GM20000 (cell line): Measurements from ENCODE around the gene DLG2.

Source experiments
- DNase-seq: peaks from one replicate; pipeline ENCODE4 v3.0.0; 2012; ENCODE audit warnings: low spot score
- CTCF ChIP-seq: IDR thresholded peaks from 2 replicates; pipeline ENCODE4 v1.5.1; 2012; ENCODE audit warnings: mild to moderate bottlenecking, control low read depth; ENCODE audit errors: extremely low read depth, missing control alignments

Gene DLG2

DNA sequence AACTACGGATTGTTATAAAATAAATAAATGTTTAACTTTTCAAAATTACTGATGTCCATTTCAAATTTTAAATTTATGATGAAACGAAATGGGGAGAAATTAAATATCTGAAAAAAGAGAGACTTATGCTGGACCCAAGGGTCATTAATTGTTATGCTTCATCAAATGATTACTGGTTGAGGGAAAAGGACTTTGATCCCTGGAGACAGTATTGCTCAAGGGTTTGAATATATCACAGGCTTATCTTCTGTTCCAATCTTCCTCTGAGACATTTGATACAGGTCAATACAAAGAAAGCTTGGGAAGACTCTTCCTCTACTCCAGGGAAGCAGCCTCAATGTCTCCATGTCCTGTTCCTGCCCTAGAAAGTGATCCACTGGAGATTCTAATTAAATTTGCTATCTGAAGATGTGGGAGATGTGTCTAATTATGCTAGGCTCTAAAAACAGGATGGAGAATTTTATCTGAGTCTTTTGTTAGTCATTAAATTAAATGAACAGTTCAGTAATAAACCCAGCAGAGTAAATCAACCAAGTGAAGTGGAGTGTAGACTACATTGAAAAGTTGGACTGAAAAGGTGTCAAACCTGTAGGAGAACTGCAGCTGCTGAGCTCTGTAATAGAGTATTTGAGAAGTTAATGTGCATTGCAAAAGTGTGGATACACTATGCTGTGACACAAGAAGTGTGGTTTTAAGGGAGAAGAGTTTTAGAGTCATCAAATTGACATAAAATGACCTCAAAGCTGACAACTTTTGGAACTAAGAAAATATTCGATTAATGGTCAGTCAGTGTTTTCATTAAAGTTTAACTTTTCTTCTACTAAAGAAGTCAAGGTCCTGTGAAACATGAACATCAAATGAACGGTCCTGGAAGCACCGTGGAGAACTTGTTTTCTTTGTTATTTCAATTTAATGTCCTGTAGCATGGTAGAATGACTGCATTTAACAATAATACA, 1717.3 kb downstream of the DLG2 start:
- no peak for TF ChIP-seq CTCF
- no peak for DNase-seq

GRCh38 chr11:83908298-83908856, 1718.8 kb downstream of the DLG2 start:
- no peak for TF ChIP-seq CTCF
- no peak for DNase-seq

DNA sequence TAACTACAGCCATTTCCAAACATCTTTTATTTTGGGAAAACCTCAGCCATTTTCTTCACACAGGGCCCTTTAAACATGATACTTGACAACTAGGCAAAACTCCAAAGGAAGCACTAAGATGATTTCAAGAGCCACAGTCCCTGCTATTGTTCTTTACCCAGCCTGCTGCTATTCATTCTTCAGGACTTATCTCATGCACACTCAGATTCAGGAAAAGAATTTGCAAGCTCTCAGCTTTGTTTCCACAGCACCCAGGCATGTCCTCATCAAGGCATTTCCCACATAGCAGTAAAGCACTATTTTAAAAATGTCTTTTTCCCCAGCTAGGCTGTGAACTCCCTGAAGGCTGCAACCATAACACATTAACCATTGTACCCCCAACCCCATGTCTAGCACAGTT, 1731.6 kb downstream of the DLG2 start:
- TF ChIP-seq CTCF, result no peak
- no peak for DNase-seq

- DNase-seq, result no peak
- no peak for TF ChIP-seq CTCF
Measured at GRCh38 chr11:83881428-83881827, 1745.7 kb downstream of the DLG2 start.

DNA sequence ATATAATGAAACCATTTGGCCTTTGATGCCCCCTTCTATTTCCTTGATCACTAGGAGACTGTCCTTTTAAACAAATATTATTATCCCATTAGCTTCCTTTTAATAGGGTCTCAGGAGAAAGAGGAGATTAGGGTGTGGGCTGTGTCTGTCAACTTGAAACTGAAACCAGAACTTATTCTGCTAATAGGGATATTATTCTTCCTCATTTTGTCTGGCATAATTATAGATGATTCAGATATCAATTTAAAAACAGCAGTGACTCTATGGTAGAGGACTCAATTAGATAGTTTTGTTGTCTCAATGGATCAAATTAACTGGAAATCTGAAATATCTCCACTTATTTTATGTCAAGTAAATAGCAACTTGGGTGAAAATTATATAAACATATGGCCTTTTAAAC, 1756.1 kb downstream of the DLG2 start:
- DNase-seq, result no peak
- no peak for TF ChIP-seq CTCF

- no peak for TF ChIP-seq CTCF
- DNase-seq, result no peak
Measured at GRCh38 chr11:83866655-83867054, 1760.5 kb downstream of the DLG2 start.
